UCSD-AML1 (cell line): ENCODE measurements around the gene ALDH1B1.
"Not testable (repeated sequence)": the region's sequence is repeated elsewhere in the genome, so short reads cannot be mapped to it uniquely, and the experiment has no call there.

Source experiments
- DNase-seq: peaks from one replicate; lab custom pipeline; 2025; ENCODE audit not compliant: unreplicated experiment; lab: John Stamatoyannopoulos, UW

Gene ALDH1B1

DNA sequence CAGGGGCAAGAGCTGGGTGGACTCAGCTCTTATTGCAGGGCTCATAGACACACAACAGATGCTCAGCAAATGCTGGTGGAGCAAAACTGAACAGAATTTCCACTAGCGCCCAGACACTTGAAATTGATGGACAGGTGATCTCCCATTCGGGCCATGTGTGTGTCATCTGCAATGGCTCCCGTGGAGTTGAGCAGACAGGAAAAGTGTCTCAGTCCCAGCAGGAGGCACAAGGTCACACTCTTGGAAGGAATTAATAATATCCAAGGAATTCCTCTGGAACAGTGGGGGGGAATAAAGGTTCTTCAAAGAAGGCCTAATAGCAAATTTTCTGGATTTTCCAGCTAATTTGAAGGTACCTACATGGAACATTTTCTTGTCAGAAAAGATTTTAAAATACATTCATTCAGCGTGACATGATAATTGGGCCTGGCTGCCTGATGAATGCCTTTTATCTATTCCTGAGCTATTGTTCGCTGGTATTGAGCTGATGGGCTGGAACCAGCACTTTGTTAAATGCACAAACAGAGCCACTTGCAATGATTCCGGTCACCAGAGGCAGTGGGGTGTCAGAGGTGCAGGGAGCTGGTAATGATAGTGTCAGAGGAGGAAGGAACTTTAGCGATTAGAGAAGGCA, 31.5 kb upstream of the ALDH1B1 start:
- DNase-seq = no peak

DNA sequence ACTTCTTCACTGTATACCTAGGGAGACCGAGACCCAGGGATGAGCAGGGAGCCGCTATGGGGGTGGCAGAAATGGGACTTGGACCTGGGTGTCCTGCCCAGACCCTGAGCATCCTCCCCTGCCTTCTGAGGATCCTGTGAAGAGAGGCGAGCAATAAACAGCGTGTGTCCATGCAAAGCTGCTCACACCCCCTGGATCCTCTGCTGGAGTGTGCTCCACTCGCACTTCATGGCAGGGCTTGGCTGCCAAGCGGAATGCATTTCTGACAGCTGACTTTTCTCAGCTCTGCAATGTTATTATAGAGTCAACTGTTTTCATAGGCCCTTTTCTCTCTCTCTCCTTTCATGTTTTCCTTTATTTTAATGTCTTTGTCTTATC, 31.0 kb upstream of the ALDH1B1 start:
- DNase-seq = no peak

- peak; percentile 34 for DNase-seq
Measured at GRCh38 chr9:38362852-38363588, 29.5 kb upstream of the ALDH1B1 start.

DNA sequence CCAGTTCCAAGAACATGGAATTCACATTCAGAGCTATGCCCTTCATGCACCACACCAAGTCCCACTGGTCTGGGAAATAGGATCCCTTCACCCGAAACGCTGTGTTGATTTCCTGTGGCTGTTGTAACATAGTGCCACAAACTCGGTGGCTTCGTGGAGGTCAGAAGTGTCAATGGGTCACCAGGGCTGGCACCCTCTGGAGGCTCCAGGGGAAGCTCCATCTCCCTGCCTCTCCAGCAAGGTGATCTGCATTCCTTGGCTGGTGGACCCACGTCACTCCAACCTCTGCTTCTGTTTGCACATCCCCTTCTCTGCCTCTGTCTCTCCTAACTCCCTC, 28.9 kb upstream of the ALDH1B1 start:
- DNase-seq = no peak

- no peak for DNase-seq
Measured at GRCh38 chr9:38367898-38368297, 24.6 kb upstream of the ALDH1B1 start.

DNA sequence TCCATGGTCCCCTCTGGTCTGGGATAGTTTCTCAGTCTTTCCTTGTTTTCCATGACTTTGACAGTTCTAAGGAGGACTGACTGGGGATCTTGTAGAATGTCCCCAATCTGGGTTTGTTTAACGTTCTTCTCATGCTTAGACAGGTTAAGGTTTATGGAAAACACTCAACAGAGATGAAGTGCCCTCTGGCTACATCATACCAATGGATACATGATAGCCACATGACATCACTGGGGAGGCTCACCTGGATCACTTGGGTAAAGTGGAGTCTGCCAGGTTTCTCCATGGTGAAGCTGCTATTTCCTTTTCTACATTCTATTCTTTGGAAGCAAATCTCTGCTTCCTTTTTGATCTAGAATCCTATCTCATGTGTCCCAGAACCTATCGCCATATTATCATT, 23.8 kb upstream of the ALDH1B1 start:
- DNase-seq = no peak

GRCh38 chr9:38370176-38370575, 22.3 kb upstream of the ALDH1B1 start:
- no peak for DNase-seq

DNA sequence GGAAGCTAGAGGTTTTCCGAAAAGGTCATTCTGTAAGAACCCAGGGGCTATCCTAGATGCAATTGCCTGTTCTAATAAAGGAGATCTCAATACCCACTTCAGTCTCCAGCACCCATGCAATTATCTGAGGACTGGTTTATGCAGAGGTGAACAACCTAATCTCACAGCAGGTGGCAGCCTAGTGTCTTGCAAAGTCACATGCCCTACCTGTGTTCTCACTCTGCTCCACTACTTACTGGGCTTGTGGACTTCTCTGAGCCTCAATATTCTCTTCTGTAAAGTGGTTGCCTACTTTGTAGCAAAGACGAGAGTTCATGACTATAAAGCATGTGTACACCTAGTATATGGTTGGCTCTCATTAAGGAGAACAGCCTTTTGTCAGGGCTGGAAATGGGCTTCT, 21.0 kb upstream of the ALDH1B1 start:
- DNase-seq = no peak

DNA sequence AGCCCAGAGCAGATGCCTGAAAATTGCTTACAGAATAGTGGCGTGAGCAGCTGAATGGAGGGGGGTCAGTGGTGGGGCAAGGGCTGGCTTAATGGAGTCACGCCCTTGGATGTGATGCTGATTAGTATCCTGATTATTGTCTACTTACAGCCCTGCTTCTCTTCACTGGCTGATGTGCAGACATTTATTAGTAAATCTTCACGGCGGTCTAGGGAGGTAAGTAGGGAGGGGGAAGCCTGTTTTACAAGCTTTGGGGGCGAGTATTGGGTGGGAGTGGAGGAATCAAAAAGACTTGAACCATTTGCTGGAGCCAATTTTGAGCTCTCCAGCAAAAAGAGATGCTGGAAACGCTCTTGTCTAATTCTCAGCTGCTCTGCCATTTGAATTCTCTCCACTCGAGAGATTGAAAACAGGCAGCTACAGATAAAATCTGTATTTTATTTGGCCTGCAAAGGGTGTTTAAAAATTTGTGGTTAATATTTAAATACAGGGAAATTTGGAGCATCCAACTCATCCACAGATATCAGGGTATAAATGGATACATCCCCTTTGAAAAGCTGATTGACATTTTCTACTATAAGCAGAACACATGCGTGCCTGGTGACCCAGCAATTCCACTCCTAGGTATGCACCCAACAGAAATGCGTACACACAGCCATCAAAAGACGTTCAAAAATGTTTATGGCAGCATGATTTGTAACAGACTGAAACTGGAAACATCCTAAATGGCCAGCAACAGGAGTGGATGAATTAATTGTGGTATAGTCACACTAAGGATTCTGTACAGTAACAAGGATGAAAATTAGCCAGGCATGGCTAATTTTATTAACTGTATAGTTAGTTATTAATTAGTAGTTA, 19.5 kb upstream of the ALDH1B1 start:
- DNase-seq = no peak

DNA sequence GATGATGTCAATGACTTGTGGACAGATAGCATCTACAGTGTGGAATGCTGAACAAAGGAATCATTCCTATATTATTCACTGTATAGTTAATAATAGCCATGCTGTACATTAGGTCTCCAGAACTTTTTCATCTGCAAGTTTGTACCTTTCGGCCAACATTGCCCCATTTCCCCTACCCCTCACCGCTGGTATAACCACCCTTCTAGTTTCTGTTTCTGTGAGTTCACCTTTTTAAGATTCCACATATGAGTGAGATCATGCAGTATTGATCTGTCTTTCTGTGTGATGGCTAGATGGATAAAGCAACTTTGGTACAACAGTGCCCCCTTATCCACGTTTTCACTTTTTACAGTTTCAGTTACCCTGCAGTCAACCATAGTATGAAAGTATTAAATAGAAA, 18.8 kb upstream of the ALDH1B1 start:
- no peak for DNase-seq

DNA sequence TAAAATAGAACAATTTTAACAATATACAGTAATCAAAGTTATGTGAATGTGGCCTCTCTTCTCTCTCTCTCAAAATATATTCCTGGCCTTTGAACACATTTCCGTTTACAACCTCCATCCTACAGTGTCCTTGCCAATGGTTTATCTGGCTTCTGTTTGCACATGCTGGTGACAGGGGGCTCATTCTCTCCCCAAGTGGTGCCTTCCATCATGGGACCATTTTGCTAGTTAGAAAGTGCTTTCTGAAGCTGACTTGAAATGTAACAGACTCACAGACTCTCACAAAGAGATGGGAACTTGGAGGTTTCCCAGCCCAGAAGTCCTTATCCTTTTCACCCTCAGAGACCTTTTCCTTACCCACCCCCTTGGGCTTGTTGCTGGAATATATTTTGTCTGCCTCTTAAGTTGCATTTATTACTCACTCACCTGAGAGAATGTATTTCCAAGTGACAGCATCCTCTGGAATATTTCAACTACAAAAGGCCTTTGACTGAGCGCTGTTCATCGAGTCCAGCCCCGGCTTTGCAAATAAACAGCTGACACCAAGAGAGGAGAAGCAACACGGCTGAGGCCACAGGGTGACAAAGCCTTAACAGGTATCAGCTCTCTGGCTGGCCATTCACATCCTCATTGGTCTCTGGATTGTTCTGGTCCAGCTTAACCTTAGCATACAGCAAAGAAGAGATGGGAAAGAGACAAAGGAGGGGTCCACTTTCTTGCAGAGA, 17.5 kb upstream of the ALDH1B1 start:
- DNase-seq = no peak

GRCh38 chr9:38375572-38375963, 16.9 kb upstream of the ALDH1B1 start:
- DNase-seq = no peak

DNA sequence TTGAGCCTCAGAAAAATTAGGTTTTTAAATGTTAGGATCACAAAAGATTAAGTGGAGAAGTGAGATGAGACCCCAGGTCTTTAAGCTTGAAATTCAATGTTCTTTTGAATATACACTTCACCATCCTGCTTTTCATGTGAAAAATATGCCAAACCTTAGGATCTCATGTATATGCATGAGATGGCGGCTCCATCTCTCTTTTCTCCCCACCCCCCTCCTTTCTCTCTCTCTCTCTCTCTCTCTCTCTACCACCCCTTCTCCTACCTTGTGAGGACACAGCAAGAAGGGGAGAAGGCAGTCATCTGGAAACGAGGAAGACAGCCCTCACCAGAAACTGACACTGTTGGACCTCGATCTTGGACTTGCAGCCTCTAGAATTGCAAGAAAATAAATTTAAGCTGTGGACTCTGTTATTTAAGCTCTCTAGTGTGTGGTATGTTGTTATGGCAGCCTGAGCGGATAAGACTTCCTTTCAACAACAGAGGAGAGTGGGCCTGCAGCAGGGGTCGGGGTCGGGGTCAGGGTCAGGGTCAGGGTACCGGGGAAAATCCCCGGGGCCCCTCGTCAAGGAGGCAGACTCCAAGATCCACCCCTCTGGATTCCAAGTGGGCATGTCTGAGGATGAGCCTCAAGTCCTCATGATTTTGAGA, 16.4 kb upstream of the ALDH1B1 start:
- DNase-seq = no peak

- not testable (repeated sequence) for DNase-seq
Measured at GRCh38 chr9:38377336-38378083, 15.0 kb upstream of the ALDH1B1 start.

GRCh38 chr9:38380230-38380871, 12.2 kb upstream of the ALDH1B1 start:
- DNase-seq = no peak

DNA sequence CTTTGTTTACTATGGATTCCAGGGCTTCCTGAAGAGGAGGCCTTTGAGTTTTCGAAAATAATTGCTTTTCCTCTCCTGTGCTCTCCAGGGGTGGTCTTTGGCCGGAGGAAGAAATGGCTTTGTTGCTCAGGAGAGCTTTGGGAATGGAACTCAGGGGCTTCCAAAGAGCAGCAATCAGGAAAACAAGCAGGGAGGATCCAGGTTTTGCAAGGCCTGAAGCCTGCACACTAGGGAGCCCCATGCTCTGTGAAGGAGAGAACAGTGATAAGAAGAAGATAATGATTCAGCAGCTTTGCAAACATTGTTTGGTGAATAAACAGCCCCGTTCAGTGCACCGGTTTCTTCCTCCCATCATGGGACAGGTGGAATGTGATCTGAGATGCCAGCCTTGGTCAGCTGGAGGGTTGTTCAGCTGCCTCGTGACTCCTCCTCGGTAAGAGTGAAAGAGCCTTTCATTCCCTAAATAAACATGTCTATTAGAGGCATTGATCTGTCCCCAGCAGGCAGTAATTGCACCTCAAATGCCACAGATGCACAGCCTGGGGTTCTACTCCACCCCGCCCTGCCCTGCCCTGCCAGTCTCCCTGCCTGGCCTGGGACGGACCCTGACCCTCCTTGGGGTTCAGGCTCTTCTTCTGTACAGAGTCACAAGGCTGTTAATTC, 11.5 kb upstream of the ALDH1B1 start:
- DNase-seq = no peak

DNA sequence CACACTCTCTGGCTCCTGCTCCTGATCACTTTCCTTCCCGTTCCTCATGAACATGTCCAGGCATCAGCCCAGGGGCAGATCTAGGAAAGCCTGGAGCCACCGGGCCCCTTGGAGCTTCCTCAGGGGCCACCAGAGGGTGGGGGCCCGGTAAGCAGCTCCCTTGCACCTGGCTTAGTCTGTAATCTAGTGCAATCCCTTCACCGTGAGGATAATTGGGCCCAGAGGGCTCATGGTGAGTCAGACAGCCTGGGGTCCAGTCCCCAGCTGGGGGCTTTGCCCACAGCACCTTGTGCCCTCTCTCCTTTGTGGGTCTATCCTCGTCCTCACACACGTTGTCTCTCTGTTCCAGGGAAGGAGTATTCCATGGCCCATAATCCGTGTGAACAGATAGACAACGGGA, 10.4 kb upstream of the ALDH1B1 start:
- DNase-seq = no peak

DNA sequence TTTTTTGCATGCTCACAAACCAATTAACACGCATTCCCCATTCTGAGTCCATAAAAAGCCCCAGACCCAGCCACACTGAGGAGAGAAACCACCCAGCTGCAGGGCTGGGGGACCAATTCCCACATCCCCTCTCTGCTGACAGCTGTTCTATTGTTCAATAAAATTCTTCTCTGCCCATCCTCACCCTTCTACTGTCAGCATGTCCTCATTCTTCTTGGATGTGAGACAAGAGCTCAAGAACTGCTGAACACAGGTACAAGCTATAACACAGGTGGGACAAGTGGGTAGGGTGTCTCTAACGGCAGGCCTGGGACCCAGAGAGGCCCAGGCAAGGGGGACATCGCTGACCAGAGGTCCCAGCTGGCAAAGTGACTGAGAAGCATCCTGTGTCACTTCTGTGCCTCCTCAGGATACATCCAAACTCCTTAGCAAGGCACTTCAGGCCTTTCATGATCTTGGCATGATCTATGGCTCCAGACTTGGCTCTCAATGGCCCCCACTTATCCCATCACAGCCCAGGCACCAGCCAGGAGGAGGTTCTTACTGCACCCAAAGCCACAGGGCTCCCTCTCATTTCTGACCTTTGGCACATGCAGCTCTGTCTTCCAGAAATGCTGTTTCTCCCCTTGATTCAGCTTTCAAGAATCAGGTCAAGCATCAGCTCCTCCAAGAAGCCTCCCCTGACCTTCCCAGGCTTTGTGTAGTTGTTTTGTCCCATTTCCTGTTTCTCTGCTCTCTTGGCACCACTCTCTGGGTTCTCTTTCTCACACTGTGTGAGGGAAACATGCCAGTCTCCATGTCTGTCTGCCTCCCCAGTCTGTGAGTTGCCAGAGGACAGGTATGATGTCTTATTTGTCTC, 7.3 kb upstream of the ALDH1B1 start:
- no peak for DNase-seq
